ENCODE results near the gene SNX10.
"Not testable (repeated sequence)": the region's sequence is repeated elsewhere in the genome, so short reads cannot be mapped to it uniquely, and the experiment has no call there.

The SNX10 gene

GRCh38 chr7:26291699-26292538 is at the start of gene SNX10:
Gene SNX10, plus strand, starts transcription at chr7:26291862. Its CDS starts 54,581 bp downstream, at chr7:26346443.
- peak; percentile 73 to 77 for DNase-seq

DNA sequence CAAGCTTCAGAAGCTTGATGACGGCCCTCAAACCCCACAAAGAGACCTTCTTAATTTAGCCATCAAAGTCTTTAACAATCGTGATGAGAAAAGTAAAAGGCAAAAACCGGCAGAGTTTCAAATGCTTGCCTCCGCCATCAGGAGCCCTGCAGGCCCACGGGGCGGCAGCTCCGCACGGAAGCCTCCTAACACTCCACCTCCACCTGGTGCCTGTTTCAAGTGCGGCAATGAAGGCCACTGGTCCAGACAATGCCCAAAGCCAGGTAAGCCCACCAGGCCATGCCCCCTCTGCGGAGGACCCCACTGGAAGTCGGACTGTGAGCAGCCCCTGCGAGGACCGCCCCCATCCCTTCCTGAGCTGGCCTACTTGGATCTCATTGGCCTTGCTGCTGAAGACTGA is 46.5 kb upstream of the SNX10 start:
- DNase-seq = no peak

DNA sequence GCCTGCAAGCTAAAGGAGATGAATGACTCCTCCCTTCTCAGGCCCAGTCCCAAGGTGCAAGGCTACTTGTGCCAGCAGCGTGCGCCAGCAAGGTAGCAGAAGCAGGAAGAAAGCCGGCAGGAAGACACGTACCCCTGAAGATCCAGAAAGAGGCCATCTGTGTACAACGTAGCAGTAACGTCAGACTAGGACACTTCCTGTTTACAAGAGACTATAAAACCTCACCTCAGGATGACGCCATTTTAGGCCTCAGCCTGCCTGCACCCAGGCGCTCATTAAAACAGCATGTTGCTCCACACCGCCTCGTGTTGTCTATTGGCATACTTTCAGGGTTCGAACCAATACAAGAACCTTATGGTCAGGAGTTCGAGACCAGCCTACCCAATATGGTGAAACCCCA is 41.4 kb upstream of the SNX10 start:
- no peak for DNase-seq

DNA sequence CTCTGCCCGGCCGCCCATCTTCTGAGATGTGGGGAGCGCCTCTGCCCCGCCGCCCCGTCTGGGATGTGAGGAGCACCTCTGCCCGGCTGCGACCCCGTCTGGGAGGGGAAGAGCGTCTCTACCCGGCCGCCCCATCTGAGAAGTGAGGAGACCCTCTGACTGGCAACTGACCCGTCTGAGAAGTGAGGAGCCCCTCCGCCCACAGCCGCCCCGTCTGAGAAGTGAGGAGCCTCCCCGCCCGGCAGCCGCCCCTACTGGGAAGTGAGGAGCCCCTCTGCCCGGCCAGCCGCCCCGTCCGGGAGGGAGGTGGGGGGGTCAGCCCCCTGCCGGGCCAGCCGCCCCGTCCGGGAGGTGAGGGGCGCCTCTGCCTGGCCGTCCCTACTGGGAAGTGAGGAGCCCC is 29.8 kb upstream of the SNX10 start:
- not testable (repeated sequence) for DNase-seq

DNA sequence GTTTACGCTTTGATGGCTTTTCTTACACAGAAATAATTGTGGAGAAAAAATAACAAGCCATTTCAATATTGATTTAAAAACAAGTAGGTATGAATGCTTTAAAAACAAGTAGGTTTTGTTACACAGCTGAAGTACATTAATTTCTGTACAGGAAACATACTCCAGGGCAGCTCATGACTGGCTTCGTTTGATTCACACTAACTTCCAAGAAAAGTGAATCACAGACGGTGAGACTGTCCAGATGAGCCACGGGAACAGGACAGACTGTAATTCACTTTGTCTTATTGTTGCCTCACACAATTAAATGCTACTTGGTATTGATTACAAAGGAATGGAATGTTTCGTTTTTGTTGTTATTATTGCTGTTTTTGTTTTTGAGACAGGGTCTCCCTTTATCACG is 26.6 kb upstream of the SNX10 start:
- peak in 1 of 2 experiments; percentile 19 for DNase-seq

DNA sequence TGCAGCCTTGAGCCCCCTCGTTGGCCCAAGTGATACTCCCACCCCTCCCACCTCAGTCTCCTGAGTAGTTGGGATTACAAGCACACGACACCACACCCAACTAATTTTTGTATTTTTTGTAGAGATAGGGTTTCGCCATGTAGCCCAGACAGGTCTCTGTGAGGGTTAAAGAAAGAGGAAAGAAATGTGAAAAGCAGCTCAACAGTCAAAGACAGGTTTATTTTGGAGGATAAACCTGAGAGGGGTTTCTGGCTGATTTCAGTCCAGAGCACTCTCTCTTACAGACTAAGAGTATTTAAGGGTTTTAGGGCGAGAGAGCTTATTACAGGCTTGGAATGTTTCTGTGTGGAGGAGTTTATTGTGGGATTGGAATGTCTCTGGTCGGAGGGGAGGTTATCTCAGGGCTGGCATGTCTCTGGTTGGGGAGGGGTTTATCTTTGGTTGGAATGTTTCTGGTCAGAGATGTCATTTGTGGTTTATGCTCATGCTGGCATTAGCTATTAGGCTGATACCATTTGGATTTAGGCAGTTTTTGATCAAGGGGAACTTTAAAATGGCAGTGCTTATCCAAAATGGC is 26.1 kb upstream of the SNX10 start:
- no peak for DNase-seq

- no peak for DNase-seq
Observed at GRCh38 chr7:26267601-26268166, 24.0 kb upstream of the SNX10 start.

DNA sequence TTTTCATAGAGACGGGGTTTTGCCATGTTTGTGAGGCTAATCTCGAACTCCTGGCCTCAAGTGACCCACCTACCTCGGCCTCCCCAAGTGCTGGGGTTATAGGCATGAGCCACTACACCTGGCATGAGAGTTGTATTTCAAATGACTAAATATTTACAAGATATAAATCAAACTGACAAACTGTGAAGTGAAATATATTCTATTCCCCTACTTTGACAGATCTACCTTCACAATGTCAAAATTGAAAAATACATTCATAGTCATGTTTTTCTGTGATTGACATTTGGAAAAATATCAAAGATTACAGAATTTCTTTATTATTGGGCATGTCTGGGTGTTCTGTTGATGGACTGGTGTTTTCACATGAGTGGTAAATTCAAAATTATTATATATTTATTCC is 16.4 kb upstream of the SNX10 start:
- no peak for DNase-seq

DNA sequence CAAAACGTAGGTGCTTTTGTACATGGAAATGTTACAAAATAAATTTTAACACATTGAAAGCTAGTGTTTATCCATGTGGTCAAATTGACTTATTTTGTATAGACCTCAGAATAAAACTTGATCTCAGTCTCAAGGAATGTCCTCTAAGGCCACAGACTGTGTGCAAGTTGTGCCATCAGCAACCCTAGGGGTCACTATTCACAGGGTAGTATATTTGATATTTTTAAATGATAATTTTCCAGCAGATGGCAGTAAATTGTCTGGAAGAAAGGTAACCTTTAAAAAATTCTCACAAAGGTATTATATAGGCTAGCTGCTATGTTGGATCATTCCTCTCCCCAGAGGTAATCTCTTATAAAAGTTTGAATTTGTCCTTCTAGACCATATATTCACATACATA is 12.9 kb upstream of the SNX10 start:
- no peak for DNase-seq

- peak; percentile 37 to 38 for DNase-seq
Observed at GRCh38 chr7:26279405-26279804, 12.3 kb upstream of the SNX10 start.

GRCh38 chr7:26280097-26280496 is 11.6 kb upstream of the SNX10 start:
- no peak for DNase-seq

DNA sequence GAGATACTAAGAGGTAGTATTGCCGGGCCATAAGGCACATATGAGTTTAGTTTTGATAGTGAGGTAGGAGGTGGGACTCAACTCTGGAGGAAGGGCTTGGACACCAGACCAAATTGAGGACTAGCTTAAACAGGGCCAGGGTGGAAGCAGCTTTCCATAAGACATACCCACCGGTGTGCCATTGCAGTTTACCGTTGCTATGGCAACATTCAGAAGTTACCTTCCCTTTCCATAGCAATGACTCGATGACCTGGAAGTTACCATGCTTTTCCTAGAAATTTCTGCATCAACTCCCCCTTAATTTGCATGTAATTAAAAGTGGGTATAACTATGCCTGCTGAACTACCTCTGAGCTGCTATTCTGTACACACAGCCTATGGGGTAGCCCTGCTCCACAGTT is 10.9 kb upstream of the SNX10 start:
- DNase-seq = no peak

DNA sequence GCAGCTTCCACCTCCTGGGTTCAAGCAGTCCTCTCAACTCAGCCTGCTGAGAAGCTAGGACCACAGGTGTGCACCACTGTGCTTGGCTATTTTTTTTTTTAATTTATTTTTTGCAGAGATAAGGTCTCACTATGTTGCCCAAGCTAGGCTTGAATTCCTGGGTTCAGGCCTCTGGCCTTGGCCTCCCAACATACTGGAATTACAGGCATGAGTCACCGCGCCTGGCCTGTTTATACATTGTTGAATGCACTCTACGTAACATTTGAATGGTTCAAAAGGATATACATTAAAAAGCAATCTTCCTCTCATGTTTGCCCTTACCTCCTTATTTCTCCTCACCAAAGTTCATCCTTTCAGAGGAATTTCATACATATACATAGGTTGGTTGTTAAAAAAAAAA is 7.2 kb upstream of the SNX10 start:
- no peak for DNase-seq

- DNase-seq = no peak
Observed at GRCh38 chr7:26284995-26285632, 6.5 kb upstream of the SNX10 start.

DNA sequence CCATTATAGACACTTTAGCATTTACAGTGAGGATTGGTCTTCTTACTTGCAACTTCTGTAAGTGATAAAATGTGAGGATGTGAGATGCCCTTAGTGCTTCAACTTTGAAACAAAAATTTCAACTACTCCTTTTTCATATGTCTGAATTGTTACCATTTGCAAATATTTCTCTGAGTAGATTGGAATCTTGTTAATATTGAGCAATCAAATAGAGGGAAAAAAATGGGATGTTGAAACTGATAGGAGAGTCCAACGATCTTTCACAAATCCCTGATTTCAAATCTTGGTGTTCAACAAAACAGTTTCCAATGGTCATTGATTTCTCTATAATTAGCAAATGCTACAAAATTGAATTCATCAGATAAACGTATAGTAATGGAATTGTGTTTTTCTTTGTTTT is 5.5 kb upstream of the SNX10 start:
- no peak for DNase-seq

- DNase-seq = not testable (repeated sequence)
Observed at GRCh38 chr7:26288126-26288525, 3.5 kb upstream of the SNX10 start.

DNA sequence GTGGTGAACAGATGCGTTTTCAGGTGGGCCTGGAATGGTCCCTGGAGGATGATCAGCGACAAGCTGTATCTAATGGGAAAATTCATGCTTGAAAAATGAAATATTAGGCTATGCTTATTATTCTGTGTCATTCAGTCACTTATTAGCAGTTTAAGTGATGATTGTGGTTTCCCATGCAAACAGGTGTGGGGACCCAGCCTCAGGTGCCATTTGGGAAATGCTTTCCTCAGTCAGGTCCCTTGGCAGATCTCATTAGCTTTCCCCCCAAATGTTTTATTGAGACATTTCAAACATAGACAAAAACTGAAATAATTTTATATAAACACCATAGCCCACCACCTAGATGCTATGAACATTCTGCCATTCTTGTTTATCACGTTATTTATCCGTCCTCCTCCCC is 411 bp upstream of the SNX10 start:
- DNase-seq = no peak

DNA sequence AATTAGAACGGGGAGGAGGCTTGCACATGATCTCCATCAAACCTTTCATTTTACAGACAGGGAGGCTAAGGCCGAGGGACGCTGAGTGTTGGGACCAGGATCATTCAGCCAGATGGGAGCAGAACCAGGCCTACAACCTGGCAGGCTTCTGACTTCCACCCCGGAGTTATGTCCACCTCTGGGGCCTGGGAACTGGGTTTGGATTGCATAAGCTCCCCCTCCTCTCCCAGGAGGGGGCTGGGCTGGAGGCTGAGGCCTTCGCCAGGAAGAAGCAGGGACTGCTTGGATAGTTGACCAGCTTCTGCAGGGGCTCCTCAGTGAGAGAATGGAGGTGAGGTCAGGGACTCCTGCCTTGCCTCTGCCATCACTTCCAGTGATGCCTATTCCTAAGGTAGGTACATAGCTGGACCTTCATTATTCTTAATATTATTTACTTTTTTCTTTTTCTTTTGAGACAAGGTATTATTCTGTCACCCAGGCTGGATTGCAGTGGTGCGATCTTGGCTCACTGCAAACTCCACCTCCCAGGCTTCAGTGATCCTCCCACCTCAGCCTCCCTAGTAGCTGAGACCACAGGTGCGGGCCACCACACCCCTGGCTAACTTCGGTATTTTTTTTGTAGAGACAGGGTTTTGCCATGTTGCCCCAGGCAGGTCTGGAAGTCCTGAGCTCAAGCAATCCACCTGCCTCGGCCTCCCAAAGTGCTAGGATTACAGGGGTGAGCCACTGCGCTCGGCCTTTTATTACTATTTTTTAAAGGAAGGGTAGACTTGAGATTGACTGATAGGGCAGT is 1.3 kb downstream of the SNX10 start:
- DNase-seq = peak in 1 of 2 experiments; percentile 34

- peak; percentile 64 to 72 for DNase-seq
Observed at GRCh38 chr7:26293569-26294308, 2.1 kb downstream of the SNX10 start.

GRCh38 chr7:26295015-26295414 is 3.4 kb downstream of the SNX10 start:
- no peak for DNase-seq

DNA sequence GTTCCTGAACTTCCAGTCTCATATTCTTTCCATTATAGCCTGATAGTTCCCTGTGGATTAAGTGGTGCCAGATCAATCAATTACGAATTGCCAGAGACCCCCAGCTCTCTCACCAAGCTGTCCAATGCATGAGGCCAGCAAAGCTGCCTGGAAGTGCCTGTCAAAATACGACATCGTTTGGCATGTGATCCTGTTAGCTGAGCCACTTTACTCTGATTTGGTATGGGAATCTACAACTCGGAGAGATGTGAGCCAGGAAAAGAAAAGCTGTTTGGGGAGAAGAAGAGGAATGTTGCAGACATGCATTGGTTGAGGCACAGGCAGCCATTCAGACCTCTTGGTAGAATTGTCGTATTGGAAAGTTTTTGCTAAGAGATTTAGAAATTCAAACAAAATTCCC is 3.9 kb downstream of the SNX10 start:
- no peak for DNase-seq

DNA sequence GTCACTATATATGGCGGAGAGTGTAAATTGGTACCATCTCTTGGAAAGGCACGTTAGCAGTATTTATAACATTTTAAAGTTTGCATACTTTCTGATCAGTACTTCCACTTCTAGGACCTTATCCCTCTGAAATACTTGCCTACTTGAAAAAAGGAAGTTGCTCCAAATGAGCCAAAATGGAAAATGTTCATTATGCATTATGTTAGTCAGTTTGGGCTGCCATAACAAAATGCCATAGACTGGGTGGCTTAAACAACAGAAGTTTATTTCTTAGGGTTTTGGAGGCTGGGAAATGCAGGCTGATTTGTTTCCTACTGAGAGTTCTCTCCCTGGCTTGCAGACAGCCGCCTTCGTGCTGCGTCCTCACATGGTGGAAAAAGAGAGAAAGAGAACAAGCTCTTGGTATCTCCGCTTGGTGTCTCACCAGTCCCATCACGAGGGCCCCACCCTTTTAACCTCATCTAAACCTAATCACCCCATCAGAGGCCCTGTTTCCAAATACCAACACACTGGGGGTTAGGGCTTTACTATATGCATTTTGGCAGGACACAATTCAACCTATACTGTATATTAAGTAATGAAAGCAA is 6.9 kb downstream of the SNX10 start:
- DNase-seq = no peak

Measured in activated T-cell treated with anti-CD3 and anti-CD28 coated beads, Interleukin-2, amount 50 U/mL, for 48 hours (primary cell).